Endothelial cell of umbilical vein (primary cell): ENCODE measurements around the gene EPYC. TPM values are rescaled to one million over a fixed set of nuclear protein-coding genes. Genes with fewer than 3 reads are reported as not detected.

Source experiments
- BruUV-seq: library from RNA; stranded (reverse); fragments of 400-500 nt; replicated peaks from 2 replicates; lab custom pipeline; 2021; lab: Mats Ljungman, UMichigan
- CTCF ChIA-PET: fragments of 300-600, 350-600 bp; sonication (Branson Sonifier 250); formaldehyde crosslinking; loops from one replicate; lab custom pipeline; 2021; ENCODE audit warnings: antibody characterized with exemption, inconsistent platforms; lab: Charles Lee
- POLR2A ChIA-PET: fragments of 300-600, 350-600 bp; sonication (Branson Sonifier 250); formaldehyde crosslinking; loops from one replicate; lab custom pipeline; 2021; ENCODE audit warnings: antibody characterized with exemption, inconsistent platforms; lab: Charles Lee
- DNase-seq: peaks from one replicate; pipeline ENCODE4 v3.0.0-alpha.2; 2011; ENCODE audit warnings: low read depth, low spot score
- FAIRE-seq: peaks from 2 replicates; lab custom pipeline; 2011; peaks lifted over from hg19 to GRCh38; lab: Jason Lieb, UNC
- H2AFZ ChIP-seq: 2 replicates; pipeline ENCODE4 v1.6.0; 2012; ENCODE audit warnings: low read depth, low read length, control low read depth, inconsistent platforms
- H3K27ac ChIP-seq: 2 replicates; pipeline ENCODE4 v1.5.1; 2011; ENCODE audit warnings: low read depth, mild to moderate bottlenecking, control low read depth, low read length, moderate library complexity; ENCODE audit not compliant: insufficient read depth
- H3K27me3 ChIP-seq, 2 experiments: 2 replicates each; pipeline versions ENCODE4 v1.6.0 to v1.6.1; 2011; ENCODE audit warnings: low read length in 2 of 2, mixed read lengths in 1 of 2; ENCODE audit not compliant: control insufficient read depth in 2 of 2, insufficient read depth in 2 of 2
- H3K36me3 ChIP-seq, 2 experiments: 2 replicates in 1 of 2; 3 replicates in 1 of 2; pipeline ENCODE4 v1.5.1; 2011; ENCODE audit warnings: low read length in 2 of 2, mild to moderate bottlenecking in 1 of 2, moderate library complexity in 1 of 2; ENCODE audit not compliant: control insufficient read depth in 2 of 2, insufficient read depth in 2 of 2; ENCODE audit errors: extremely low read depth in 1 of 2
- H3K4me1 ChIP-seq: 3 replicates; pipeline ENCODE4 v1.5.1; 2011; ENCODE audit warnings: mild to moderate bottlenecking, low read length; ENCODE audit not compliant: control insufficient read depth, insufficient read depth; ENCODE audit errors: extremely low read depth
- H3K4me2 ChIP-seq: 2 replicates; pipeline ENCODE4 v1.6.1; 2011; ENCODE audit warnings: low read length, control low read depth, mixed read lengths; ENCODE audit not compliant: insufficient read depth
- H3K4me3 ChIP-seq, 3 experiments: fragments of 200-600 bp in 1 of 3; sonication (generic), shearing (Covaris generic) in 1 of 3; replicated peaks in 1 of 3; 2 replicates each; pipeline ENCODE4 v1.5.1; 2011 to 2016; ENCODE audit warnings: control low read depth in 3 of 3, low read length in 3 of 3, mild to moderate bottlenecking in 2 of 3, inconsistent platforms in 1 of 3, low read depth in 1 of 3, moderate library complexity in 1 of 3; ENCODE audit not compliant: insufficient read depth in 1 of 3
- H3K79me2 ChIP-seq: 2 replicates; pipeline ENCODE4 v1.6.0; 2012; ENCODE audit warnings: low read length, inconsistent platforms; ENCODE audit not compliant: control insufficient read depth, insufficient read depth
- H3K9ac ChIP-seq: replicated peaks from 2 replicates; pipeline ENCODE3; 2011; ENCODE audit warnings: low read length, control low read depth; ENCODE audit not compliant: insufficient read depth; ENCODE audit errors: extremely low read depth
- H3K9me1 ChIP-seq: replicated peaks from 3 replicates; pipeline ENCODE4 v1.6.0; 2011; ENCODE audit warnings: mild to moderate bottlenecking, low read length; ENCODE audit not compliant: control insufficient read depth, insufficient read depth; ENCODE audit errors: extremely low read depth
- H3K9me3 ChIP-seq: replicated peaks from 2 replicates; pipeline ENCODE4 v1.5.1; 2012; ENCODE audit warnings: low read length, inconsistent platforms; ENCODE audit not compliant: control insufficient read depth, insufficient read depth
- H4K20me1 ChIP-seq: replicated peaks from 2 replicates; pipeline ENCODE3; 2011; ENCODE audit warnings: mild to moderate bottlenecking, low read length; ENCODE audit not compliant: control insufficient read depth, insufficient read depth; ENCODE audit errors: extremely low read depth
- CTCF ChIP-seq, 2 donors: IDR thresholded peaks; 1 replicate in 1 of 2; 2 replicates in 1 of 2; pipeline ENCODE4 v1.5.1; 2011; ENCODE audit warnings: low read length in 2 of 2, mild to moderate bottlenecking in 2 of 2, moderate library complexity in 2 of 2, control low read depth in 1 of 2, inconsistent platforms in 1 of 2, low read depth in 1 of 2; ENCODE audit not compliant: insufficient read depth in 1 of 2; ENCODE audit errors: extremely low read depth in 1 of 2
- EZH2 ChIP-seq: IDR thresholded peaks from 2 replicates; pipeline ENCODE4 v1.6.1; 2012; ENCODE audit warnings: borderline replicate concordance, low read depth, mild to moderate bottlenecking, moderate library complexity, low read length, inconsistent platforms; ENCODE audit not compliant: severe bottlenecking
- FOS ChIP-seq: IDR thresholded peaks from 2 replicates; pipeline ENCODE4 v1.6.1; 2011; ENCODE audit warnings: mild to moderate bottlenecking, low read length, moderate library complexity, borderline replicate concordance; ENCODE audit not compliant: insufficient read depth
- GATA2 ChIP-seq: IDR thresholded peaks from 2 replicates; pipeline ENCODE4 v1.7.0; 2011; ENCODE audit warnings: low read depth, mild to moderate bottlenecking, moderate library complexity, mixed read lengths, low read length; ENCODE audit not compliant: insufficient read length, insufficient read depth
- JUN ChIP-seq: IDR thresholded peaks from 2 replicates; pipeline ENCODE4 v1.6.1; 2011; ENCODE audit warnings: borderline replicate concordance, low read depth; ENCODE audit not compliant: insufficient read length, insufficient read depth
- MAX ChIP-seq: IDR thresholded peaks from 2 replicates; pipeline ENCODE4 v1.6.1; 2011; ENCODE audit not compliant: insufficient read depth, insufficient read length
- MYC ChIP-seq: IDR thresholded peaks from one replicate; pipeline ENCODE4 v1.6.1; 2011; ENCODE audit warnings: mild to moderate bottlenecking, low read depth, low read length
- POLR2A ChIP-seq: IDR thresholded peaks from 2 replicates; pipeline ENCODE4 v1.6.1; 2012; ENCODE audit warnings: low read depth, mild to moderate bottlenecking, control low read depth, low read length
- POLR2AphosphoS5 ChIP-seq: IDR thresholded peaks from 2 replicates; pipeline ENCODE4 v1.6.1; 2012; ENCODE audit warnings: low read depth, mild to moderate bottlenecking, control low read depth, low read length, moderate library complexity; ENCODE audit not compliant: insufficient read depth
- dilution Hi-C: fragments of 300-500 bp; cut with MboI; formaldehyde crosslinking; loops from one replicate; pipeline ENCODE4 v1.15.0; 2019; ENCODE audit warnings: low sequenced_read_pairs; ENCODE audit not compliant: extremely low pct_ligation_motif_present
- intact Hi-C: fragments of 100-400 bp; cut with micrococcal nuclease; formaldehyde crosslinking; loops from one replicate; pipeline ENCODE4 v1.10.0; 2022
- polyA plus RNA-seq, 4 experiments: library from polyadenylated mRNA; depleted of rRNA in 3 of 4; stranded (reverse) in 3 of 4; unstranded in 1 of 4; fragments of >200 nt; gene quantifications; 2 replicates each; pipeline versions ENCODE4 v1.2.1 to v1.2.3, GENCODE V29; 2011 to 2012; ENCODE audit warnings: missing spikeins in 1 of 4
- total RNA-seq: library from RNA; stranded (reverse); gene quantifications from 2 replicates; pipeline ENCODE4 v1.2.3, GENCODE V29; 2021

Gene EPYC
- total and polyA plus RNA-seq, 2 donors (not counting 3 experiments of a cell fraction or from before 2014, with no cell fraction given), result not detected

GRCh38 chr12:91044586-91044985, 39.8 kb upstream of the EPYC start:
- H3K4me2 ChIP-seq, result no peak overlapping the region
- H3K9me1 ChIP-seq, result no peaks in the 10 kb centered on the region
- H2AFZ ChIP-seq, result no peak overlapping the region
- intact Hi-C loops (no loop called here), dilution Hi-C loops (no loop called here)
- no peaks in the 10 kb centered on the region for H3K36me3 ChIP-seq
- no peaks in the 10 kb centered on the region for H3K9me3 ChIP-seq
- H3K27ac ChIP-seq, result no peak overlapping the region
- DNase-seq (no peak), FAIRE-seq (no peak)
- H3K4me3 ChIP-seq, result no peak overlapping the region
- H3K27me3 ChIP-seq, result no peaks in the 10 kb centered on the region
- no peaks in the 10 kb centered on the region for H4K20me1 ChIP-seq
- no peak overlapping the region for H3K9ac ChIP-seq
- no peaks in the 10 kb centered on the region for H3K4me1 ChIP-seq
- ChIA-PET POLR2A (no interaction called here), CTCF (no interaction called here)
- TF ChIP-seq FOS (no peak), MAX (no peak), GATA2 (no peak), CTCF (IDR thresholded peaks at IDR 0.05; ENCODE audit: extremely low read depth in 1 of 2, insufficient read depth in 1 of 2, low read depth in 1 of 2, low read length in 2 of 2) (no peak), EZH2 (no peak), POLR2A (no peak), JUN (no peak), POLR2AphosphoS5 (no peak), MYC (no peak)
- BruUV-seq, result no TSS peak
- H3K79me2 ChIP-seq, result no peaks in the 10 kb centered on the region
